K562 (cell line): ENCODE results near the gene HNRNPH1. TPM values are rescaled to one million over a fixed set of nuclear protein-coding genes. Genes with fewer than 3 reads are reported as not detected.

Experiments
- E2F3 ChIP-seq: fragments of 250-450 bp; sonication (Bioruptor Pico); IDR thresholded peaks from 2 replicates; pipeline ENCODE4 v1.4.0; 2020; ENCODE audit warnings: mild to moderate bottlenecking
- GTF2A2 ChIP-seq: IDR thresholded peaks from 2 replicates; pipeline ENCODE4 v1.6.1; 2016; ENCODE audit warnings: mild to moderate bottlenecking, missing genetic modification characterization, missing compliant biosample characterization
- KDM4B ChIP-seq, 2 experiments: fragments of 450-650 bp in 1 of 2; sonication (generic) in 1 of 2; IDR thresholded peaks; 2 replicates each; pipeline ENCODE4 v1.6.1; 2016 to 2017; ENCODE audit warnings: borderline replicate concordance in 2 of 2, antibody characterized with exemption in 1 of 2, low read depth in 1 of 2, mild to moderate bottlenecking in 1 of 2
- POLR3A ChIP-seq: IDR thresholded peaks from 2 replicates; pipeline ENCODE4 v1.6.1; 2011; ENCODE audit warnings: borderline replicate concordance, mild to moderate bottlenecking, moderate library complexity; ENCODE audit not compliant: insufficient read length, insufficient read depth; ENCODE audit errors: extremely low read depth
- SAFB2 ChIP-seq: fragments of 200-400 bp; formaldehyde crosslinking; IDR thresholded peaks from 2 replicates; pipeline ENCODE4 v1.6.1; 2018; ENCODE audit warnings: borderline replicate concordance, low read length, low read depth, moderate library complexity; ENCODE audit not compliant: severe bottlenecking
- SIN3A ChIP-seq, 2 experiments: fragments of 150-350 bp in 1 of 2; IDR thresholded peaks; 2 replicates each; pipeline ENCODE4 v1.6.1; 2011 to 2016; ENCODE audit warnings: borderline replicate concordance in 2 of 2, low read depth in 2 of 2, low read length in 2 of 2, mild to moderate bottlenecking in 2 of 2, moderate library complexity in 2 of 2; ENCODE audit not compliant: control insufficient read depth in 1 of 2
- SMAD2 ChIP-seq: fragments of 150-350 bp; IDR thresholded peaks from 2 replicates; pipeline ENCODE4 v1.6.1; 2014; ENCODE audit warnings: low read depth, mild to moderate bottlenecking, low read length
- SMARCA5 ChIP-seq: fragments of 450-650 bp; IDR thresholded peaks from 2 replicates; pipeline ENCODE4 v1.6.1; 2016
- SMC3 ChIP-seq: conservative IDR thresholded peaks from 2 replicates; pipeline ENCODE4 v1.6.1; 2011; ENCODE audit warnings: low read depth, low read length, improper control_type of control experiment; ENCODE audit not compliant: insufficient read depth
- SRSF3 ChIP-seq: fragments of 200-400 bp; formaldehyde crosslinking; IDR thresholded peaks from 2 replicates; pipeline ENCODE4 v1.6.1; 2016; ENCODE audit warnings: mild to moderate bottlenecking, low read length, moderate library complexity; ENCODE audit not compliant: insufficient read depth
- TBL1XR1 ChIP-seq, 2 experiments: IDR thresholded peaks; 2 replicates each; pipeline ENCODE4 v1.6.1; 2012; ENCODE audit warnings: improper control_type of control experiment in 2 of 2, low read length in 2 of 2, mild to moderate bottlenecking in 1 of 2
- TRIM25 ChIP-seq: fragments of 450-650 bp; IDR thresholded peaks from 2 replicates; pipeline ENCODE4 v1.7.0; 2016; ENCODE audit warnings: borderline replicate concordance
- ZBTB1 ChIP-seq: sonication (generic); formaldehyde crosslinking; IDR thresholded peaks from 2 replicates; pipeline ENCODE4 v1.8.1; 2023; ENCODE audit warnings: missing genetic modification reagents, low read depth, mild to moderate bottlenecking, borderline replicate concordance
- ZNF121 ChIP-seq: sonication (generic); formaldehyde crosslinking; conservative IDR thresholded peaks from 2 replicates; pipeline ENCODE4 v1.8.0; 2022; ENCODE audit warnings: missing genetic modification reagents
- ZNF134 ChIP-seq: fragments of 250-450 bp; sonication (Bioruptor Pico); conservative IDR thresholded peaks from 2 replicates; pipeline ENCODE4 v1.4.0; 2020
- ZNF41 ChIP-seq: fragments of 250-450 bp; sonication (Bioruptor Pico); conservative IDR thresholded peaks from 2 replicates; pipeline ENCODE4 v1.4.0; 2020; ENCODE audit warnings: mild to moderate bottlenecking
- ZNF445 ChIP-seq: fragments of 250-450 bp; sonication (Bioruptor Pico); IDR thresholded peaks from 2 replicates; pipeline ENCODE4 v1.4.0; 2020; ENCODE audit warnings: low read depth, mild to moderate bottlenecking, moderate library complexity
- ZNF778 ChIP-seq: fragments of 450-650 bp; formaldehyde crosslinking; IDR thresholded peaks from 2 replicates; pipeline ENCODE4 v1.4.0; 2020; ENCODE audit warnings: mild to moderate bottlenecking, moderate library complexity
- polyA plus RNA-seq, 8 experiments: library from polyadenylated mRNA; depleted of rRNA in 4 of 8; stranded (reverse) in 5 of 8; unstranded in 3 of 8; fragments of >200 nt; fragmentation: Nextera tagmentation in 2 of 8; fragmentation: Illumina TruSeq in 1 of 8; extraction: Ambion mirVana in 2 of 8; extraction: Trizol in 1 of 8; gene quantifications; 2 replicates each; pipeline versions ENCODE4 v1.2.1 to v1.2.3, GENCODE V29; 2011 to 2014; ENCODE audit warnings: inconsistent platforms in 1 of 8, missing spikeins in 1 of 8
- total RNA-seq, 7 experiments: library from RNA; depleted of rRNA in 6 of 7; stranded (reverse); fragments of >200 nt in 6 of 7; fragmentation: Illumina TruSeq in 2 of 7; extraction: Trizol in 2 of 7; gene quantifications; 2 replicates each; pipeline versions ENCODE4 v1.2.1 to v1.2.3, GENCODE V29; 2011 to 2021; ENCODE audit warnings: low replicate concordance in 1 of 7
- TF ChIP-seq, protein P1 (sequence below): fragments of 450-650 bp; IDR thresholded peaks from 2 replicates; pipeline ENCODE4 v1.6.1; 2016; ENCODE audit warnings: low read depth, mild to moderate bottlenecking, moderate library complexity
- TF ChIP-seq, protein P2 (sequence below), 2 experiments: fragments of 150-350 bp in 1 of 2; IDR thresholded peaks; 2 replicates each; pipeline ENCODE4 v1.6.1; 2012 to 2016; ENCODE audit warnings: low read depth in 2 of 2, low read length in 2 of 2, mild to moderate bottlenecking in 1 of 2, moderate library complexity in 1 of 2
- TF ChIP-seq, protein P3 (sequence below), 2 experiments: fragments of 200-800 bp in 1 of 2; sonication (Bioruptor generic) in 1 of 2; sonication (generic) in 1 of 2; formaldehyde crosslinking in 1 of 2; IDR thresholded peaks in 1 of 2; conservative IDR thresholded peaks in 1 of 2; 2 replicates each; pipeline versions ENCODE4 v1.5.0 to v1.6.1; 2016 to 2020; ENCODE audit warnings: missing compliant biosample characterization in 1 of 2, missing genetic modification characterization in 1 of 2, missing genetic modification reagents in 1 of 2

The HNRNPH1 gene
- total and polyA plus RNA-seq, 9 of the 15 experiments (the other 6 are each of a cell fraction or from before 2014, with no cell fraction given) = 103 to 656 (median 561) TPM

DNA sequence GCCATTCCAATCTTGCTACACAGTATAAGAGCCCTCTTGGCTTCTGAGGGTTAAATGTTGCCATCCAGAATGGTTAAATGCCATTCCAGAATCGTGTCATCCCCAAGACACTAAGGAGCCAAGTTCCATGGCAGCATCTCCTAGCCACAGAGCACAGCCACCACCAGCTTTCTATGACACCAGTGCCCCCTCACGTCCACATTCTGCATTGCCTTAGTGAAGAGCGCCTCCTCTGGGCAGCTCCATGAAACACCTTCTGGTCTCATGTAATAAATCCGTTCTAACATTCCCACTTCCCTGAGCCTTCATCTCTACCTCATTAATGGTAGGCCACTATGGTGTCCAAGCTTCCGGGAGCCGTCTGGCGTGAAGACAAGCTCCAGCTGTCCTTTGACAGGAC lies 44.9 kb upstream of the HNRNPH1 start (continued):
- TF ChIP-seq SRSF3 (no peak), TRIM25 (no peak), GTF2A2 (tag) (no peak), ZNF41 (CRISPR knock-in tag) (no peak), ZBTB1 (CRISPR knock-in tag) (no peak), TBL1XR1 (IDR thresholded peaks at IDR 0.05; ENCODE audit: low read length in 2 of 2) (peak in 1 of 2 experiments; percentile 21; a peak in 1 of 4 replicates), KDM4B (IDR thresholded peaks at IDR 0.05; ENCODE audit: borderline replicate concordance in 2 of 2, low read depth in 1 of 2) (no peak), SMARCA5 (no peak), ZNF778 (no peak), SAFB2 (no peak), SIN3A (IDR thresholded peaks at IDR 0.05; ENCODE audit: borderline replicate concordance in 2 of 2, control insufficient read depth in 1 of 2, low read depth in 2 of 2, low read length in 2 of 2) (no peak), ZNF134 (CRISPR knock-in tag) (no peak), ZNF121 (no peak), SMC3 (peak; percentile 79), E2F3 (CRISPR knock-in tag) (no peak), ZNF445 (CRISPR knock-in tag) (no peak), SMAD2 (no peak), POLR3A (no peak)
- TF ChIP-seq, protein P1, sequence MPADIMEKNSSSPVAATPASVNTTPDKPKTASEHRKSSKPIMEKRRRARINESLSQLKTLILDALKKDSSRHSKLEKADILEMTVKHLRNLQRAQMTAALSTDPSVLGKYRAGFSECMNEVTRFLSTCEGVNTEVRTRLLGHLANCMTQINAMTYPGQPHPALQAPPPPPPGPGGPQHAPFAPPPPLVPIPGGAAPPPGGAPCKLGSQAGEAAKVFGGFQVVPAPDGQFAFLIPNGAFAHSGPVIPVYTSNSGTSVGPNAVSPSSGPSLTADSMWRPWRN = no peak
- TF ChIP-seq, protein P2, sequence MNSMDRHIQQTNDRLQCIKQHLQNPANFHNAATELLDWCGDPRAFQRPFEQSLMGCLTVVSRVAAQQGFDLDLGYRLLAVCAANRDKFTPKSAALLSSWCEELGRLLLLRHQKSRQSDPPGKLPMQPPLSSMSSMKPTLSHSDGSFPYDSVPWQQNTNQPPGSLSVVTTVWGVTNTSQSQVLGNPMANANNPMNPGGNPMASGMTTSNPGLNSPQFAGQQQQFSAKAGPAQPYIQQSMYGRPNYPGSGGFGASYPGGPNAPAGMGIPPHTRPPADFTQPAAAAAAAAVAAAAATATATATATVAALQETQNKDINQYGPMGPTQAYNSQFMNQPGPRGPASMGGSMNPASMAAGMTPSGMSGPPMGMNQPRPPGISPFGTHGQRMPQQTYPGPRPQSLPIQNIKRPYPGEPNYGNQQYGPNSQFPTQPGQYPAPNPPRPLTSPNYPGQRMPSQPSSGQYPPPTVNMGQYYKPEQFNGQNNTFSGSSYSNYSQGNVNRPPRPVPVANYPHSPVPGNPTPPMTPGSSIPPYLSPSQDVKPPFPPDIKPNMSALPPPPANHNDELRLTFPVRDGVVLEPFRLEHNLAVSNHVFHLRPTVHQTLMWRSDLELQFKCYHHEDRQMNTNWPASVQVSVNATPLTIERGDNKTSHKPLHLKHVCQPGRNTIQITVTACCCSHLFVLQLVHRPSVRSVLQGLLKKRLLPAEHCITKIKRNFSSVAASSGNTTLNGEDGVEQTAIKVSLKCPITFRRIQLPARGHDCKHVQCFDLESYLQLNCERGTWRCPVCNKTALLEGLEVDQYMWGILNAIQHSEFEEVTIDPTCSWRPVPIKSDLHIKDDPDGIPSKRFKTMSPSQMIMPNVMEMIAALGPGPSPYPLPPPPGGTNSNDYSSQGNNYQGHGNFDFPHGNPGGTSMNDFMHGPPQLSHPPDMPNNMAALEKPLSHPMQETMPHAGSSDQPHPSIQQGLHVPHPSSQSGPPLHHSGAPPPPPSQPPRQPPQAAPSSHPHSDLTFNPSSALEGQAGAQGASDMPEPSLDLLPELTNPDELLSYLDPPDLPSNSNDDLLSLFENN (IDR thresholded peaks at IDR 0.05; ENCODE audit: low read depth in 2 of 2, low read length in 2 of 2) = 0 out of 4 replicates have a peak, but pooled peaks of 1 of the 2 experiments have one; percentile 45
- TF ChIP-seq, protein P3, sequence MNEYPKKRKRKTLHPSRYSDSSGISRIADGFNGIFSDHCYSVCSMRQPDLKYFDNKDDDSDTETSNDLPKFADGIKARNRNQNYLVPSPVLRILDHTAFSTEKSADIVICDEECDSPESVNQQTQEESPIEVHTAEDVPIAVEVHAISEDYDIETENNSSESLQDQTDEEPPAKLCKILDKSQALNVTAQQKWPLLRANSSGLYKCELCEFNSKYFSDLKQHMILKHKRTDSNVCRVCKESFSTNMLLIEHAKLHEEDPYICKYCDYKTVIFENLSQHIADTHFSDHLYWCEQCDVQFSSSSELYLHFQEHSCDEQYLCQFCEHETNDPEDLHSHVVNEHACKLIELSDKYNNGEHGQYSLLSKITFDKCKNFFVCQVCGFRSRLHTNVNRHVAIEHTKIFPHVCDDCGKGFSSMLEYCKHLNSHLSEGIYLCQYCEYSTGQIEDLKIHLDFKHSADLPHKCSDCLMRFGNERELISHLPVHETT (CRISPR knock-in tag; conservative IDR thresholded peaks at IDR 0.05 in 1 of 2, IDR thresholded peaks at IDR 0.05 in 1 of 2) = no peak
